Measurements from ENCODE around the gene POC1B.

- TF ChIP-seq POLR2A (IDR thresholded peaks at IDR 0.05; ENCODE audit: low read depth, low read length) (no peak), POLR2AphosphoS5 (IDR thresholded peaks at IDR 0.05; ENCODE audit: low read depth, low read length) (no peak)
These were observed 51.2 kb downstream of the POC1B start for GRCh38 chr12:89474615-89475014.

All from GM12892 (cell line).